NOMO-1 treated with DMSO at 0.1 percent for 48 hours (cell line): ENCODE results near the gene GPC5.
A peak's percentile ranks its signal among the peaks of the same experiment; 100 is the strongest.

Experiments used
- DNase-seq: peaks from one replicate; lab custom pipeline; 2025; ENCODE audit not compliant: unreplicated experiment; lab: John Stamatoyannopoulos, UW

The GPC5 gene

DNA sequence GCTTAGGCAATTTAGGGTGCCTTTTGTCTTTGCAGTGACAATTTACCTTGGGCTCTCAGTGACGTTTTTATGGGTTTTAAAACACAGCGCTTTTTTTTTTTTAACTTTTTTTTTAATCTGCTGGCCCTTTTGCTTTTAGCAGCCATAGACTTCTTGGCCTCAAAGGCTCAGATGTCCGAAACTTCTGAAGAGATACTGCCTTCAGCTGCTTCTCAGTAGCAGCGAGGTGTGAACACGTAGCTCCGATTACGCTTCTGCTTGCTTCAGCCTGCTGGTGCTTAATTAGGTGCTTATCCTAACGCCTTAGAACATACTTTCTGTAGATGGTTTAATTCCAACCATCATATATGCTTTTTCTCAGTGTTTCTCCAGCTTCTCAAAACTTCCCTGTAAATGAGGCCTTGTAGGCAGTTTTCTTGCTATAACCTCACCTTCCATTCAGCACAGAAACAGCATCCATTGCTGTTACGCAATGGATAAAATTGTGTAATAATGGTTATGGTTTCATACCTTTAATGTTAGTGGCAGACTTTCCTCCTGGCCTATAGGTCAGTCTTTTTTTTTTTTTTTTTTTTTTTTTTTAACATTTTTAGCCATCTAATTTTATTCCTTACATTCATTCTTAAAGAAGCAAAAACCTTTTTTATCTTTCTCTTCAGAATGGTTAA is 723.9 kb downstream of the GPC5 start:
- DNase-seq: no peak

DNA sequence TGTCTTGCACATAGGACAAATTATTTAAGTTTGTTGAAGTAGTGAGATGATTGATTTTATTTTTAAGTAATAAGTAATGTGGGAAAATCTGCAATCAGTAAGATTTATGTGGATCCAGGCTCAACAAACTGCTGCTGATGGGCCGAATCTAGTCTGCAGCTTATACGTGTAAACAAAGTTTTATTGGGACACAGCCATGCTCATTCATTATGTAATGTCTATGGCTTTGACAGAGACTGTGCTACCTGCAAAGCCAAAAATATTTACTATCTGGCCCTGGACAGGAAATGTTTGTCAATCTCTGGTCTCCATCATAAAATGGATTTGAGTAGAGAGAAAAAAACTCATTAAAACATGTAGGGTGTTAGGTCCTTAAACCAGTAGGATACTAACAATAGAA is 728.0 kb downstream of the GPC5 start:
- no peak for DNase-seq

DNA sequence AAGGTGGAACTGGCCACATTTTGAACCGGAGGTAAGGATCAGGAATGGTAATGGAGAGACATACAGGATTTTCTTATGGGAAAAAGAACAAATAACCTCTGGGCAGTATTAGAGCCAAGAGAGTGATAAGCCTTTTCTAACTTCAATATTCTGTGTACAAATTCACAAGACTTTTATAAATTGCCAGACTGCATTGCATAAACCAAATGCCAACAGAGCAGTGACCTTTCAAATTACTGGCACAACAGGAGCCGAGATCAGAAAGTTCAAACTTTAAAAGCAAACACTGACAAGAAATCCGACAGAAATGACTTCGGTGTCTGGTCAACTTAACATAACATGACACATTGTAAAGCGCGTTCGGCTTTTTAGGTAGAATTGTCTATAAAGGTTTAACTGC is 737.1 kb downstream of the GPC5 start:
- no peak for DNase-seq

DNA sequence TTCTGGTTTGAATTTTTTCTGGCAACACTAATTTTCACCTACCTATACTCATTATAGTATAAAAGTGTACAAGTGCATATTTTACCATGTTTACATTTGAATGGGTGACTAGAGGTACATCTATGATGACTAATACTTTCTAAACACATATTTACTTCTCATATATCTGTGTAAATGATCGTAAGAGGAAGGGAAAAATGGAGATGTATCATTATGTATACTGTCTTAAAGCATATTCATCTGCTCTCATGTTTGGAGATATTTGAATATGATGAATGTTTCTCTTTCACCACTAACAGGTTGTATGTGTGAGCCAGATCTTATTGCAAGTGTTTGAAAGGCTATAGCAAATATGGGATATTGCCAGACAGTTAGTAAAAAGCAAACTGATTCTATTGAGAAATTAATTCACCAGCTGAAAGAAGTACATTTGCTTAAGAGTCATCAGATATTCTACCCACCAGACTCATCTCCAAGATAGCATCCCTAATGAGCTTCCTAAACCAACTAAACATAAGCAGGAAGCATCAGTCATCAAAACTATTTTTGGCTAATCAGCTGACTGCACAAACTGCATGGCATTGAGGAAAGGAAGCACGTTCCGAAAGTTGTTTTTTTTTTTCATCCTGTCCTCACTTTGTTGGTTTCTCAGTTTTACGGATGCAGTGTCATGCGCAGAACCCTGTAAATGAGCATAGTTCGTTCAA is 738.2 kb downstream of the GPC5 start:
- no peak for DNase-seq

DNA sequence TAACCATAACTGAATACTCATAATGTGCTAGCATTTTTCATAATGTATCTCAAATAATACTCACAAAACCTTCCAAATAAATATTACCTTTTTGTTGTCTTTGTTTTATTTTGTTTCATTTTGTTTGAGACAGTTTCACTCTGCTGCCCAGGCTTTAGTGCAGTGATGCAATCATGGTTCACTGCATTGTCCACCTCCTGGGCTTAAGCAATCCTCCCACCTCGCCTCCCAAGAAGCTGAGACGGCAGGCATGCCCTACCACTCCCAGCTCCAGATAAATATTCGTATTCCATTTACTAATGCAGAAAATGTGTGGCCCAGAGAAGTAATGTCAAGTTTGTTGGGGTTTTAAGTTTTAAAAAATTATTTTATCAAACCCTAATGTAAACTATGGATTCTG is 739.1 kb downstream of the GPC5 start:
- no peak for DNase-seq

DNA sequence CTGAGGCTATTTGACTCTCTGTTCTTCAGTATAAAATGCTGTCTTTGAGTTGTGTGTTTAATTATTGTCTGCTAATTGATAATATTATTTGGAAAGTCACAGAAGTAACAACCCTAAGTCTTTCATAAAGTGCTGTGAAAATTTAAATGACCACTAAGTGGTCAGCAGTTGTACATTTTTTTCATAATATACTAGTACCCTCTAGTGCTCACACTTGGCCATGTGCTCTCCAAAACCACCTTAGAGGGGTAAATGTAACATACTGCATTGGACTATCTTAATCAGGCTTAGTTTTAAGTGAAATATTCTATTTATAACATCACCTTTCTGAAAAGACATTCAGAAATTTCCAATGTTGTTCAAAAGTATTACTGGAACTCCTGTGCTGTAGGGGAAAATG is 745.3 kb downstream of the GPC5 start:
- DNase-seq: no peak

DNA sequence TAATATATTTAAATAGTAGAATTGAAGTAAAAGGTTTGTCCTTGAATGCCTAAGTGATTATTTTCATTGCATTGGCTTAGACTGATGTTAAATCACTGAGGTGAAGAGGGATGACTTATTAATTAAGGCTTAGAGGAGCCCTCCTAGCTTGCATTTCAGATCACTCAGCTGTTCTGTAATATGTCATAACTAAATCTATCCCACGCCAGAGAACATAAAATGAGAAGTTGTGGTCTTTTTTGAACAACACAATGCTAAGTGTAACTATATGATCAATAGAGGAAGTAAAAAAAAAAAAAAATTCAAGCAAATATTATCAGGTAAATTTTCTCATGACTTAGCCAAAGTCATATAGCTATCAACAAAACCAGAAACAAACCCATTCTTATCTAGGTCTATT is 752.2 kb downstream of the GPC5 start:
- no peak for DNase-seq

DNA sequence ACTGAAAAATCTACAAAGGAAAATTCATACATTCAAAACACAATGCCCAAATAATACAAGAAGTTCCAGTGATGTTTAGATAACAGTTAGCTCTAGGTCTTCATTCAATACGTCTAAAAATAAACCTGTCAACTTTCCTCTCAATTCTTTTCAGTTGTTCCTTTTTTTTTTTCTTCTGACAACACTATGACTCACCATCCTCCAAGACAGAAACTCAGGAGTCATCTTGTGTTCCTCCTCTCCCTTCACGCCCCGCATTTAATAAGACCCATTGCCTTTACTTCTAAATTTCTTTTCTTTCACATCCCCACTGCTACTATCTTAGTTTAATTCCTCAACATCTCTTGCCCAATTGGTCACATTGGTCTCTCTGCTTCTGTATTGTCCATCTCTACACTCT is 759.9 kb downstream of the GPC5 start:
- peak; percentile 82 for DNase-seq

DNA sequence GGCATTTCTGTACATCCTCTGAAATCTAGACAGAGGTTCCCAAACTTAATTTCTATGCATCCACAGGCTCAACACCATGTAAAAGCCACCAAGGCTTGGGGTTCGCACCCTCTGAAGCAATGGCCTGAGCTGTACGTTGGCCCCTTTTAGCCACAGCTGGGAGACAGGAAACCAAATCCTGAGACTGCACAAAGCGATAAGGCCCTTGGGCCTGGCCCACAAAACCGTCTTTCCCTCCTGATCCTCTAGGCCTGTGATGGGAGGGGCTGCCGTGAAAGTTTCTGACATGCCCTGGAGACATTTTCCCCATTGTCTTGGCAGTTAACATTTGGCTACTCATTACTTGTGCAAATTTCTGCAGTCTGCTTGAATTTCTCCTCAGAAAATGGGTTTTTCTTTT is 766.4 kb downstream of the GPC5 start:
- no peak for DNase-seq

DNA sequence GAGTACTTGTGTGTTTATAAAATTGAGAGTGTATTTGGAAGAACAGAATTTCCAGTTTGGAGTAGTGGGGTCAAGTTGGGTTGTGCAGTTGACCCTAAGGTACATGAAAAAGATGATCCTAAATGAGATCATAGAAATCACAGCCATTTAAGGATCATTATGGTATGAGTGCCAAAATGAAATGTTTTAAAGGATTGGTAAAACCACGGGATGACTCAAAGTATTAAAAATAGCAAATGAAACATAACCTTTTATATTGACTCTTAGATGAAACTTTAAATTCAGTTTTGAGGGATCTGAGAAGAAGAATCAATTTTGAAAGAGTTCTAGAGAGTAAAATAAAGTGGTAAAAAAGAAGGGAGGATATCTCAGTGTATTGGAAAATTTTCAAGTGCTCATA is 773.8 kb downstream of the GPC5 start:
- DNase-seq: no peak

DNA sequence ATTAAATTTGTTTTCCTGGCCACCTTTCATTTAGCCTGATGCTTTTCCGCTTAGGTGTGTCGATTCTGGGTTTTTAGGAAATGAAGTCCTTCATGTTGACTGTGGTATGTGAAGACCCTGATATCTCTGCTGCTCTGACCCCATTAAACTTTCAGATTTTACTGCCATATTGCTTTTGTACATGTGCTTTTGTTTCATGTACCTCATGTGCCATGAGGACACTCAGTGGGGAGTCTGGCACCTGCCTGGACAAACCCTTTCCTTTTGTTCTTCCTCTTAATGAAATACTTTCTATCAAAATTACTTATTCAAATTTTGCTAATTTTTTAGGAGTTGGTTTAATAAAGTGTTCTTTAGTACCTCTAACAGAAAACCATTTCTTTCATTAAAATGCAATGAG is 774.8 kb downstream of the GPC5 start:
- no peak for DNase-seq

DNA sequence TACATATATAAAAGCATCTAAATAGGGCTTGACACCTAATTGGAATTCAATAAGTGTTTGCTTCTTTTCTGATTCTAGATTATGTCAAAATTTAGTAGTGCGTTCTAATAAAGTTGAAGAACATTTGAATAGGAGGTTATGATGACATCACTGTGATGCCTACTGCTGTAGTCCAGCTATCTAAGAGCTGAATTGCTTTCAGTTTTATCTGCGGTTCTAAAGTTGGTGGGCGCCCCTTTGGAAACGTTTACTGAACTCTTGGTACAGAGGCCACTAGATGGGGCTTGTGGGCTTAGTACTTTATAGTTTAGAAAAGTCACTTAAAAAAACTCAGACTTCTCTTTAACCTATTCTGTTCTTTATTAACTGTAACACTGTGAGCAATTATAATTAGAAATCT is 776.9 kb downstream of the GPC5 start:
- DNase-seq: peak; percentile 36

DNA sequence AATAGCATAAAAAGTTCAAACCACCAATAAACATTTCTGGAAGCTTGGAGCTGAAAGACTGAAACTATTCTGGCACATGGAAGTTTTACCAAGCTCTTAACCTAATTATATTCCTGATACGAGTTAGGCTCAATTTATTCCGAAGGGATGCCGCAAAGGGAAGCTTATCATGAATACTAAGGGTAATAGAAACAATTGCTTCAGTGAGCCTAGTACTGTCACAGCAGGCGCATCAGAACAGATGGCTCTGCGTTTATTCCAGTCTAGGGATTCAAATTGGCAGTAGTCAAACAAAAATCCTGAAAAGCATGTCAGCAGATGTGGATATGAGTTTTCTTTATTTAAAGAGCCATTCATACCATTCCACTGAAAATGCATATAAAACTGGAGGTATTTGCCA is 779.5 kb downstream of the GPC5 start:
- no peak for DNase-seq

DNA sequence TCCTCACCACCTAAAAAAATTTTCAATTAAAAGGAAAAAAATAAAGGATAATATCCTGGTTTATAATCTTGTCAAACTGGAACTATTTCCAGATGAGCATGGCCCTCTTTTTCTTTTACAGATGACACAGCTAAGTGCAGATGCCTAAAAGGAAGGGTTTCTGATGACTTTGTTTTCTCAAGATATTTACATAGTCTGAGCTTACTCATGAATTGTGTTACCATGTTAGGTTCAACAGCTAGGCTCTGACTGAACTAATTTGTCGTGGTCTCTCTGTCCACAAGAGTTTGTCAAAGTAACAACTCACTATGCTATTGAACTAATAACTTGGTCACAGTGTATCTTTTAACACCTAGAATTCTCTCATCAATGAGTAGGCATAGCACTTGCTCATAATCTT is 780.8 kb downstream of the GPC5 start:
- no peak for DNase-seq

DNA sequence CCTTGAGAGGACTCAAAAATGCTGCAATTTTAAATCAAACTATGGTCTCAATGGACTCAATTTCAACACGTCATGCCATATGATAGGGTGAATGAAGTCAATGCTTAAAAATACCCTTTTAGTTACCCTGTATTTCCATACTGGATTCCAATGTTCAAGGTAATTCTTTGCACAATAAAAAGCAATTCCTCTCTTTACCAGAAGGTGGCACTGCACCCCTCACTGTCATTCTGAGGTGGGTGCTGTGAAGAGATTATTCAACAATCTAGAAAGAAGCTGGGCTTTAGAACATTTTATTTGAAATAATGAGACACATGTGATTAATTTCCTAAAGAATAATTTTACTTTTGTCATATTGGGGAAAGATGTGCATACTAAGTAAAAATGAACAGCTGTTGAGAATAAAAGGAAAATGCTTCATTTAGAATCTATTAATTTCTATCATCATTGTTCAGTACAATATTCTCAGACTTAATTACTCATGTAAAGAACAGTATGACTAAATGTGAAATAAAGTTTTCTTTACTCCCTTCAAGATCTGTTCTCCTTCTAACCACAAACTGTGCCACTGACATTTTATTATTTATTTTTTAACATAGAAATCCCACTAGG is 789.1 kb downstream of the GPC5 start:
- DNase-seq: peak; percentile 9

DNA sequence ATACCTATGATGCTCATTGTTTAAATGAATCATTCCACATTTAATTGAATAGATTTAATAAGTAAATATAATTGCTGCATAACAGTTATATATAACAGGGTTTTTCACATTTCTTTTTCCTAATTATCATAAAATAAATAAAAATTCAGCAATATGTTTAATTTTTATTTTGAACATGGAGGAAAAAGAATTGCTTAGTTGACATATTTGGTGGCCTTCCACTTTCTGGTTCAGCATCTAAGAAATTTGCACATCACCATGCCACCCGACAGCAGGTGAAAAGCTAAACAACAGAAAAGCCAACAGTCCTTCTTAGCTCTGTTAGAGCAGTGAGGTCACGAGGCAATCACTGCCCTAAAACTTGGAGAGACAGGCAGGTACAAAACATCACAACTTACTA is 790.2 kb downstream of the GPC5 start:
- no peak for DNase-seq

DNA sequence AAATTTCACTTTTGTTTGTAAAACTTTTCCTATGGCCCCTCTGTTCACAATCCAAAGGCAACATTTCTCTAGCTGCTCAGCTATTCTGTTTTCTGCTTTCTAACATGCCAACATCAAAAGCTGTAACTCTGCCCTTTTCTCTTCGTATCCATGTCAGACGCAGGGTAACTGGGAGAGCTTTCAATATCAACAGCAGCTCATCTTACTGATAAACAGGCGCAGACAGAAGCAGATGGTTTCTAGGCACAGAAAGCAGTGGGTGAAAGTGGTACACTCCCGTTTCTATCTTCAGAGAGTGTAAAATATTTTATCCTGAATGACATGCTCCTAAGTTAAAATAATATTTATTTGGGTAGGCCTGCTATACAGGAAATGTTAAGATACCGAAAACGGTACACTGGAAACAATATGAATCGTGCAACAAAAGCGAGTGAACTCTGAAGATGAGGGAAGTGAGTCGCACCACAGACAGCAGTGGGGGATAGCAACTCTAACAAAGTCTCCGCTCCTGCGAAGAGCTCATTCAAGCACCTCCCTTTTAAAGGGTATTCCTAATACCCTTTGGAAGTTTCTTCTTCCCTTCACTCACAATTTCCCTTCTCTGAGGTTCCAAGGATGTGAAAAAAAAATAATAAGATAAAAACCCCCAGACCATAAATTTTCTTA is 798.3 kb downstream of the GPC5 start:
- DNase-seq: no peak

DNA sequence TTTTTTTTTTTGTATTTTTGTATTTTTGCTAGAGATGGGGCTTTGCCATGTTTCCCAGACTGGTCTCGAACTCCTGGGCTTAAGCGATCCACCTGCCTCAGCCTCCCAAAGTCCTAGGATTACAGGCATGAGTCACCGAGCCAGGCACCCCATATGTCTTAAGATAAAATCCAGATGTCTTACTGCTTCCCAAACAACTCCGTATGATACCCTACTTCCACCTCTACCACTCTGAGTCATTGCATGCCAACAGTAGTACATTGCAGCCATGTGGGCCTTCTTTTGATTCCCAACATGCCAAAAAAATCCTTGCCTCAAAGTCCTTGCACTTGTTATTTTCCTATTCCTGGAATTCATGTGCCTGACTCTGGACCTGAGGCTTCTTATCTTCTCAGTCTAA is 799.2 kb downstream of the GPC5 start:
- DNase-seq: no peak

DNA sequence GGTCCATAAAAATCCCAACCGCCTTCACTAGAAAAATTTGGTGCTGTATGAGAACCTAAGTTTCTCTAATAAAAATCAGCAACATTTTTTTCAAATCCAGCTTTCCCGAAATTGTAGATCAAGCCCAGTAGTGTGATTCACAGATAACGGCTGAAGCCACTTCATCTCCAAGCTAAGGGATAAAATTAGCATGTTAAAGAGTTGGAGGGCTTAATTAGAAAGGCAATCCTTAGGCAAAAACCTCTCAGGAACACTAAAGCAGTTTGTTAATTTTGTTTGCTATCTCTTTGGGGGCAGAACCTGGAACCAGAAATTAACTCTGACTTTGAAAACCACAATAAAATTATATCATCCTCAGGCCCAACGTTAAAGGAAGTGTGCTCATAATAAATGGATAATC is 820.2 kb downstream of the GPC5 start:
- DNase-seq: no peak

DNA sequence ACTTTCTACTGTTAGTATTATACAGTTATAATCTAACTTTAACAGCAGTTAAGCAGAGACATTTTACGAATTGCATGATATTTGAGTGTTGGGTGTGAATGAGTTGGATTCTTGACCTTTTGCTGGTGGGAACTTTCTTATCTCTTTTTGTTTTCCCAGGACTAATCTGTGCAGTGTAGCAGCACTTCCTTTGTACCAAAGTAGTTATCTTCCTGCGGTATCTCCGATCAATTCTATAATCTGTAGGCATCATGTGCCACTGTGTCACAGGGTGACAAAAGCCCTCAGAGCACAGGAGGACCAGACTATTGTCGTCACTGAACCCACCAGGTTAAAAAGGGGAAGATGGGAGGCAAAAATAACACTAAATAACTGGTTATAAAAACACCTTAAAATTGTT is 823.5 kb downstream of the GPC5 start:
- DNase-seq: no peak

DNA sequence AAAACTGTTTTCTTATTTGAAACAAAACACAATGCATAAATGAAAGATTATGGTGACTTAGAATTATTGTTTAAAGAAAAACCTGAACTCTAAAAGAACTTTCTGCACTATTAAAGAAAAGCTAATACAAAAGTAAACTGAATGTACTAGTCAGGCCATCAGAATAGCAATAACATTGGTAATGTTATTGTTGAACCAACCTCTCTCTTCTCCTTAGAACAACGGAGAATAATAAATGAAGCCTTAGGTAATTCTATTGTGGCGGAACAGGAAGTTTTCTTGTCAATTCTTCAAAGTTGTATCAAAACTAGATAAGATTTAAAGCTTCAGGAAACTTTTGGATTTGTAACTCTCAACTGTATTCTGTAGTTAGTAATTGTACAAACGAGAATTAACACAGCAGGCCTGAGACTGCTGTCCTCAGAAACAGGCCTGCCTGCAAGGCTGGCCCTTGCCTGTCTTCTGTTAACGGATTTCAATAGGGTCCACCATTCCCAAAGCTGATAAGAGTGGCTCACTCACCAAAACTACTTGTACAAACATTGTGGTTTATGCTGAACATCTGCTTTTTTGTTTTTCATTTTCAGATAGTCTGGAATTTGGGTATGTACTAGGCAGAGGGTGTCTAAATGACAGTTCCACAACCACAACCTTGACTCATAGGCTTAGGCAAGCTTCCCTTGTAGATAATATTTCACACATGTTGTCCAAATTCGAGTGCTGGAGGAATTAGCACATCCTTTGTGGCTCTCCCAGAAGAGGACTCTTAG is 825.8 kb downstream of the GPC5 start:
- no peak for DNase-seq
